GM19043 (cell line): ENCODE results near the gene FTO.

Experiments
- ATAC-seq: cut with Tn5 transposase; IDR thresholded peaks from one replicate; pipeline ENCODE4 v1.9.1; 2021; ENCODE audit warnings: low read depth; ENCODE audit not compliant: unreplicated experiment

Gene FTO

DNA sequence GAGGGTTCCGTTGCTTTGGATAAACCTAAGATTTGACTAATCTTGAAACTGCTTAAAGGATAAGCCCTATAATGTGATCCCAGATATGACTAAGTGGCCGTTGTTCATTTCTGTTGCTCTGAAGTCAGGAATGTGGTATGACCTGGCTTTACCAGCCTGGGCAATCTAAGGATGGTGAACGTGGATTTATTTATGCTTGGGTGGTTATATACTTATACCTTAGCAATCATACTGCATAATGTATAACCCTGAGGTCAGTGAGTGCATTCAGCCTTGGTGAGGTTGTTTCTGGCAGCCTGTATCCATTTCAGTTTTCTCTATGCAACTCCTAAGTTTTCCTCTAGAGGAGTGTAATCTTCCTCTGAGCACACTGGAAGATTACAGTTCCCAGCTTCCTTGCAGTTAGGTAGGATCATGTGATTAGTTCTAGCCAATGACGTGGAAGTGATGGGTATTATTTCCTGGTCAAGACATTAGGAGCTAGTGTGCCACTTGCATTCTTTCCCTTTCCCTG, 41.9 kb downstream of the FTO start:
- no peak for ATAC-seq

DNA sequence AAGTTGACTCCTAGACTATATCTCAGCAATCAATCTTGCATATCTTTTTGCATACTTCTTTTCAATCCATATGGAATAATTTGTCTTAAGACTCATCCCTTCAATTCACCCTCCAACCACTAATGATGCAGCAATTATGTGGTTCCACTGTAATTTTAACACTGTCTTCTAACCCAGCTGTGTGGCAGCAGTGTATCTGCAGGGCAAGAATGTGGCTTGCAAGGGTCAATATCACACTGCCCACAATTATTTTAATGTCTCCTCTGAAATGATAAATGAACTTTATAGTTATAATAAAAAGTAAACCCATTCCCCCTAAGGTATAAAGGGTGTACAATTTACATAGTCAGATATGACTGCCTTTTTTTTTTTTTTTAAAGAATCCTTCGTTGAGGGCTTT, 48.6 kb downstream of the FTO start:
- no peak for ATAC-seq

DNA sequence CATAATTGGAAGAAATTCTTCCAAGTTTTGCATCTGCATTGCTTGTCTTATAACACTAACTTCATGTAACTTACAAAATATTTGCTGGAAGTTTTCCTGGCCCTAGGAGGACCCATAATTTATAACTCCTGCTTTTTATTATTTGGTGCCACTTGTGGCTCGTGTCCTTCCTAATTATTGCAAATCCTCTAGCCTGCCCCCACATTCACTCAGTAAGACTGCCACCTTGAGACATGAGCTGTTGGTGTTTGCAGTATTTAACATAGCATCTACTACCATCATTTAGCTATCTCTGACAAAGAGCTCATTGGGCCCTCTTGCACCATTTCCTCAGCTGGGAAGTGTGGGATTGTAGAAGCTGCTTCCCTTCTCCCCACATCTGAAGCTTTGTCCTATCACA, 49.5 kb downstream of the FTO start:
- no peak for ATAC-seq

DNA sequence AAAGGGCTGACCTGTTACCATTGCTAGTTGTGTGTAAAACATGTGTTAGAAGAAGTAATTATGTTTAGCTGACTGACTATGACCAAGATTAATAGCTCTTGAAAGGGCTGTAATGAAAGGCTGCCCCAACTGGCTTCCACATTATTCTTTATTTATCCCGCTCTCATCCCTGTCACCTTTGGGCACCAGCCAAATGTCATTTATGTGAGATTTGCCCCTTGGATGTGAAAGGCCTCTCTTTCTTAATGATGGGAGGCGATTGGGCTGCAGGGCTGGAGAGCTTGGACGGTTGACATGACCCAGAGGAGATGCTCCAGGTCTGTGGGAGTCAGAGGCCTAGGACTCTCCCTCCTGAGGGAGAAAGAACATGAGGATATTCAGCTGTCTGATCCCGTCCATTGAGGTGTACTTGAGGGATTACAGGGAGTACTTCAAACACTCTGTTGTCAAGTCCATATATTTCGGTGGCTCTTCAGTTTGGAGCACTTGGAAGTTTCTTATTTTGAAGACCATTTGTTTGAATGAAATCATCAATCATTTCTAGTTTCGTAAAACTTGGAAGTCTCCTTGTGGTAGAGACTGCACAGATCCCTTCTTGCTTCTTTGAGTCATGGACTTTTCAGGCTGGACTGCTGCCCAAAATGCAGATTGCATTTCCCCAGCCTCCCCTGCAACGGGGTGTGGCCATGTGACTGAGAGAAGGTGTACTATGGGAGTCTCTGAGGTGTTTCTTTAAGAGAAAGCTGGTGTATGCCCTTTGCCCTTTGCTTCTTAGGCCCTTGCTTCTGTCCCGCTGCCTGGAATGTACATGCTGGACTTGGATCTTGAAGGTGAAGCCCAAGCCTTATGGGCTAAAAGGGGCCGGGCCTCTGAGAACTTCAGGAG, 51.3 kb downstream of the FTO start:
- no peak for ATAC-seq

DNA sequence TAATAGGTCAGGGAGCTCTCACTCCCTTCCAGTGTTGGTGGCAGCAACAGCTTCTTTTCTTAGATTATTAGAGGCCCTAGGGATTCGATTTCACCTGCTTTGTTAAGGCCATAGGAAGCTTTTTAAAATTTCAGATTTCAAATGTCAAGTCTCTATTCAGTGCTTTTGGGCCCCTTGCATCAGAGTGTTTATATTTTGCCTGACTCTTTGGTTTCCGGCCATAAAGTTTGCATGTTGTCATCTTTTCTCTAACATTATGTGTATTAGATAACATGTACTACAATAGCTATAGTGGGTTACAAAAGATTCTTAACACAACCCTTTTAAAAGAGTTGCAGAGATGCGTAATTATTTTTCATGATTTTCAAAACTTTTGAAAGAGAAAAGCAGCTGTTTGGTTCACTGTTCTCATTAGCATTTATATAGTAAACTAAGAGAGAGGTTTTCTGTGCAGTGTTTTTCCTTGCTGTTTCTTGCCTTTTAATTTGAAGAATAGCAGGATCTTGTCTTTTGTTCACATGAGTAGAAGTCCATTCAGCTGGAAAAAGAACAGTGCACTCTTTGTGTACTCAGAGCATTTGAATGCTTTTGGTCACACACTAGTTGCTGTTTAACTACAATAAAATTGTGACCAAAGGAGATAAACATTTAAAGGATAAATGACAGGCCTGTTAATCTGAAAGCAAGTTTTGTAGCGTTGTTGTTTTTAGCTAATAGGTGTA, 52.5 kb downstream of the FTO start:
- ATAC-seq: no peak

GRCh38 chr16:53757971-53758609, 54.1 kb downstream of the FTO start:
- ATAC-seq: no peak

DNA sequence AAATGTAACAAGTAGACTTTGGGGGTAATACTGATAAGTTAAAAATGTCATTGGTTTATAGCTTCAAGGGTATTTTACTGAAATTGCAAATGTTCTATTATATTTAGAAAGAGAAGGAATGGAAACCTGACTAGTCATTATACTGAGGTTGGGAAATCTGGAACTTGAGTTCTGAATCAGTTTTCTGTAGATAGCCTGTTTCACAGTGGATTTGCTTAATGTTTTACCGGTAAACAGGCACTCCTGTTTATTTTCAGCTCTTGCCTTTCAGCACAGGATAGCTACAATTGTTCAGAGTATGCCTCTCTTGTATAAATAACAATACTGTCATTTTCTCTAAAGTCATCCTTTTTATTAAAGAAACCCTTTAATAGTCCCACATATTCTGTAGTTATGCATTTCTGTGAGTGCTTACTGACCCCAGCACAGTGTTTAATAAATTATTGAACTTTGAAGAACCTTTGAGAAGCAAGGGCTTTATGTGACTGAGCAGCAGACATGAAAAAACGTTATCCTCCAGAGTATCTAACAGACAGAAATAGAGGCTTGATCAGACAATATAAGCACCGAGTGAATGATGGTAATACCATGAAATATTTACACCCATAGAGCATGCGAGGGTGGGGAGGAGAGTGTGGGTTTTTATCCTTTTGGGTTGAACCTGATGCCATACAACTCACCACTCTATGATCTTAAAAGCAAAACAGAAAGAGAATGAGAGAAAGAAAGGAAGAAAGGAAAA, 58.2 kb downstream of the FTO start:
- no peak for ATAC-seq

DNA sequence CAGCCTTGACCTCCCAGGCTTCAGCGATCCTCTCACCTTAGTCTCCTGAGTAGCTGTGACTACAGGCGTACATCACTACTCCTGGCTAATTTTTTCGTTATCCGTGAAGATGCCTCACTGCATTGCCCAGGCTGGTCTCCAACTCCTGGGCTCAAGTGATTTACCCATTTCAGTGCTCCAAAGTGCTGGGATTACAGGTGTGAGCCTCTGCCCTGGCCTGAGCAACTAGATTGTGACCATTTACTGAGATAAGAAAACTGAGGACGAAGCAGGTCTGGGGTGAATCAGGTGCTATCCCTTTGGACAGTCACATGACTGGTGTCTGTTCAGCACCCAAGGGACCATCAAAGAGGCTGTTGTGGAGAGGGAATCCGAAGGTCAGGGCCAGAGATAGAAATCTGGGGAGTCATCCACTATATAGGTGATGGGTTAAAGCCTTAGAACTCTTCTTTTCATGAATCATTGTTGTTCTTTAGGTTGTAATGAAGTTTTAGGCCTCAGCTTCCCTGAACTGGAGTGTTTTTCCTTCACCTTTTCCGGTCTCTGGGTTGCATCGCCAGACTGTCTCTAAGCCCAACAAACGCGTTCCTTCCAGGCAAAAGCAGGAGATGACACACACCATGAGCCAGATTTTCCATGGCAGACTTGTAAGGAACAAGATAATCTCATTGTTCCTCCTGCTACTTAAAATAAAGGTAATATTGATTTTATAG, 62.5 kb downstream of the FTO start:
- ATAC-seq: no peak

GRCh38 chr16:53768167-53768566, 64.2 kb downstream of the FTO start:
- no peak for ATAC-seq

GRCh38 chr16:53768593-53768992, 64.6 kb downstream of the FTO start:
- no peak for ATAC-seq

DNA sequence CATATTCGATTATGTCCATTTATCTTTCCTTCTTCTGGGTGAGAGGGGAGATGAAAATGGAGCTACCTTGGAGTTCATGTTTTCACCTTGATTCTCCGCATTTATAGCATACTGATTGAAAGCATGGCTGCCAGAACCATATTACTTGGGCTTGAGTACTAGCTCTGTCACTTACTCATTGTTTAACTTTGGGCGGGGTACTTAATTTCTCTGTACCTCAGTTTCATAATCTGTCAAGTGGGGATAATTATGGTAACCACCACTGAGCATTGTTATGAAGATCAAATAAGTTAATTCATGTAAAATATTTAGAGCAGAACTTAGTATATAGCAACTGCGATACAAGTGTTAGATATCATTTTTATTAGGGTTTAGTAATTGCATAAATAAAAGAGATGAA, 65.2 kb downstream of the FTO start:
- ATAC-seq: no peak

- ATAC-seq: no peak
These were observed 65.8 kb downstream of the FTO start for GRCh38 chr16:53769787-53770186.

- no peak for ATAC-seq
These were observed 66.7 kb downstream of the FTO start for GRCh38 chr16:53770641-53771040.

GRCh38 chr16:53771655-53772497, 67.9 kb downstream of the FTO start:
- ATAC-seq: no peak

- no peak for ATAC-seq
These were observed 69.3 kb downstream of the FTO start for GRCh38 chr16:53773150-53773846.

DNA sequence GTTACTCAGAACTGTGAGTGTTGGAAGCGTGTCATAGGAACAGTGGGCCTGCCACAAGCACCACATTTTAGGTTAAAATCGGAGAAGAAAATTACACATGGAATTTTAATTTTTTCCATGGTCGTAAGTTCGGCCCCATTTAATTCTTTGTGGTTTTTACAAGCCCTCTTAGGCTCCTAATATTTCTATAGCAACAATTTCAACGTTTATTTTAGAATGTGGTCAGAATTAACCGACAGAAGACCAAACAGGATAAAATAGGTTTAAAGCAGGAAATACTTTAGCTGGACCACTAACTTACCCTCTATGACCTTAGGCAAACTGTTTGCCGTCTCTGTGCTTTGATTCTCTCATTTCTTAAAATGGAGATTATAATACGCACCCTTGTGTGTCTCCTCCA, 69.9 kb downstream of the FTO start:
- ATAC-seq: no peak

DNA sequence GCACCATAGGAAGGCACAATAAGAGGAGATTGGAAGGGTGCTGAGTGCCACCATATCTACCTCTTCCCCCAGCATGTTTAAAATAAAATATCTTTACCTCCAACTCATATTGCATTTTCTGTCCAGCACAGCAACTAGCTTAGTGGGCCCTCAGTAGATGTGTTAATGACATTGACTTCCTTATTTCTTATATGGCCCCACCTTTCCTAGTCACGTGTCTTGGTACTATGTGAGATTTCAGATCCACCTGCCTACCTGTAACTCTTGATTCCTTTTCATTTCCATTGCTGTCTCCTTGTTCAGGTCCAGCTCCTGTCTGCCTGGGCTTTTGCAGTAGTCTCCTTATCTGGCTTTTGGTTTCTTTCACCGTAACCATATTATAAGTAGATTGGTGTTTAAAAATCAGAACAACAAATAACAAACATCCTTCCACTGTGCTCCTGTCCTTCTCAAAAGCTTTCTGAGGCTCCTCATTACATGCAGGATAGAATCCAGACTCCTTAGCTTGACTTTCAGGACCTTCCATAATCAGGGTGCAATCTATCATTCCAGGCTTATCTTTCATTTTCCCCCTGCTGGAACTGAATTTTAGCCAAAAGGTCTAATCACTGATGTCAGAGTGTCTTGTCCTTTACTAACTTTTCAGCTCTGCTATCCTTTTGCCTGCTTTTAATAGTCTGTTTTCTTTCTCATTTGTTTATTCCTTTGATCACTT, 71.3 kb downstream of the FTO start:
- ATAC-seq: no peak
